Osteocyte (in vitro differentiated cells): ENCODE results near the gene RAB21. TPM values are rescaled to one million over a fixed set of nuclear protein-coding genes. Genes with fewer than 3 reads are reported as not detected.

Experiments used
- DNase-seq: peaks from one replicate; pipeline ENCODE4 v3.0.0; 2021; ENCODE audit warnings: mixed read lengths; ENCODE audit not compliant: unreplicated experiment; ENCODE audit errors: extremely low spot score
- H3K27ac Mint-ChIP-seq: one replicate; pipeline ENCODE4 v1.8.0; 2021; ENCODE audit warnings: mild to moderate bottlenecking, mixed read lengths; ENCODE audit not compliant: unreplicated experiment
- H3K27me3 Mint-ChIP-seq: one replicate; pipeline ENCODE4 v1.8.0; 2021; ENCODE audit warnings: mixed read lengths; ENCODE audit not compliant: unreplicated experiment
- H3K36me3 Mint-ChIP-seq: one replicate; pipeline ENCODE4 v1.8.0; 2021; ENCODE audit warnings: mixed read lengths; ENCODE audit not compliant: unreplicated experiment
- H3K4me1 Mint-ChIP-seq: one replicate; pipeline ENCODE4 v1.8.0; 2021; ENCODE audit warnings: mixed read lengths; ENCODE audit not compliant: unreplicated experiment
- H3K4me3 Mint-ChIP-seq: one replicate; pipeline ENCODE4 v1.8.0; 2021; ENCODE audit warnings: mild to moderate bottlenecking, moderate library complexity, mixed read lengths; ENCODE audit not compliant: unreplicated experiment
- H3K9me3 Mint-ChIP-seq: one replicate; pipeline ENCODE4 v1.8.0; 2021; ENCODE audit warnings: mixed read lengths; ENCODE audit not compliant: unreplicated experiment
- CTCF ChIP-seq: fragments of 200-600 bp; sonication (generic); IDR thresholded peaks from 2 replicates; pipeline ENCODE4 v1.5.0; 2021; ENCODE audit warnings: antibody characterized with exemption, mild to moderate bottlenecking, moderate library complexity
- total RNA-seq: library from RNA; stranded (reverse); gene quantifications from 2 replicates; pipeline ENCODE4 v1.2.1, GENCODE V29; 2021

Gene RAB21
- total RNA-seq, 1 donor from 2014 or later: 70.6 TPM

- Mint-ChIP-seq H3K4me3 (no peak overlapping the region), H3K4me1 (no peaks in the 10 kb centered on the region), H3K9me3 (peaks cover 15% of the 10 kb centered on the region), H3K27ac (no peak overlapping the region), H3K27me3 (no peaks in the 10 kb centered on the region), H3K36me3 (no peaks in the 10 kb centered on the region)
- TF ChIP-seq CTCF: no peak
- DNase-seq: no peak
These were observed 34.9 kb upstream of the RAB21 start for GRCh38 chr12:71719647-71720370.

- Mint-ChIP-seq H3K27me3 (no peaks in the 10 kb centered on the region), H3K27ac (no peak overlapping the region), H3K9me3 (peaks cover 5% of the 10 kb centered on the region), H3K36me3 (no peaks in the 10 kb centered on the region), H3K4me3 (no peak overlapping the region), H3K4me1 (no peaks in the 10 kb centered on the region)
- no peak for DNase-seq
- TF ChIP-seq CTCF: no peak
These were observed 32.7 kb upstream of the RAB21 start for GRCh38 chr12:71721783-71722505.

- no peaks in the 10 kb centered on the region for H3K27me3 Mint-ChIP-seq
- no peak overlapping the region for H3K4me3 Mint-ChIP-seq
- no peak for DNase-seq
- no peaks in the 10 kb centered on the region for H3K36me3 Mint-ChIP-seq
- H3K9me3 Mint-ChIP-seq: peaks cover 5% of the 10 kb centered on the region
- TF ChIP-seq CTCF: no peak
- no peak overlapping the region for H3K27ac Mint-ChIP-seq
- H3K4me1 Mint-ChIP-seq: no peaks in the 10 kb centered on the region
These were observed 29.7 kb upstream of the RAB21 start for GRCh38 chr12:71725011-71725410.

GRCh38 chr12:71726548-71726947 is 28.1 kb upstream of the RAB21 start:
- TF ChIP-seq CTCF: no peak
- peaks cover 5% of the 10 kb centered on the region for H3K9me3 Mint-ChIP-seq
- H3K4me1 Mint-ChIP-seq: peaks cover 3% of the 10 kb centered on the region
- H3K4me3 Mint-ChIP-seq: no peak overlapping the region
- H3K36me3 Mint-ChIP-seq: no peaks in the 10 kb centered on the region
- DNase-seq: no peak
- no peak overlapping the region for H3K27ac Mint-ChIP-seq
- no peaks in the 10 kb centered on the region for H3K27me3 Mint-ChIP-seq

- TF ChIP-seq CTCF: no peak
- Mint-ChIP-seq H3K36me3 (no peaks in the 10 kb centered on the region), H3K4me3 (no peak overlapping the region), H3K9me3 (peaks cover 5% of the 10 kb centered on the region), H3K27ac (no peak overlapping the region), H3K4me1 (peaks cover 3% of the 10 kb centered on the region), H3K27me3 (no peaks in the 10 kb centered on the region)
- no peak for DNase-seq
These were observed 26.7 kb upstream of the RAB21 start for GRCh38 chr12:71727958-71728357.
